Spinal cord (tissue), 10 donors: ENCODE measurements around the gene PLCH1. TPM values are rescaled to one million over a fixed set of nuclear protein-coding genes. Genes with fewer than 3 reads are reported as not detected.

Source experiments
- DNase-seq, 6 donors: peaks; one replicate each; pipeline versions ENCODE4 v3.0.0 to v3.0.0-alpha.2; 2013 to 2015; ENCODE audit warnings: low spot score in 6 of 6, low read depth in 4 of 6
- H3K27ac ChIP-seq: one replicate; pipeline ENCODE4 v1.5.1; 2013; ENCODE audit warnings: low read depth, low read length, control low read depth
- H3K27me3 ChIP-seq: one replicate; pipeline ENCODE4 v1.6.1; 2013; ENCODE audit warnings: low read length; ENCODE audit not compliant: control insufficient read depth, insufficient read depth
- H3K36me3 ChIP-seq: one replicate; pipeline ENCODE4 v1.6.1; 2013; ENCODE audit warnings: low read length; ENCODE audit not compliant: control insufficient read depth, insufficient read depth
- H3K4me1 ChIP-seq: one replicate; pipeline ENCODE4 v1.6.1; 2013; ENCODE audit warnings: low read length; ENCODE audit not compliant: control insufficient read depth, insufficient read depth
- H3K4me3 ChIP-seq: one replicate; pipeline ENCODE4 v1.5.1; 2013; ENCODE audit warnings: low read depth, low read length, control low read depth
- H3K9me3 ChIP-seq: one replicate; pipeline ENCODE4 v1.6.1; 2013; ENCODE audit warnings: low read length; ENCODE audit not compliant: control insufficient read depth, insufficient read depth
- WGBS: methylation state at CpG from one replicate; pipeline ENCODE4 v1.1.5; 2013; ENCODE audit warnings: missing lambda C conversion rate; ENCODE audit not compliant: insufficient coverage; 5-methylcytosine and 5-hydroxymethylcytosine counted together
- polyA plus RNA-seq, 2 donors: library from polyadenylated mRNA; unstranded; fragments of 120-200 nt; gene quantifications; one replicate each; pipeline ENCODE4 v1.2.1, GENCODE V29; 2013; ENCODE audit not compliant: insufficient read length in 2 of 2
- total RNA-seq, 2 donors: library from RNA; depleted of rRNA in 1 of 2; stranded (reverse); fragments of 120-200 nt in 1 of 2; fragments of >200 nt in 1 of 2; gene quantifications; one replicate each; pipeline versions ENCODE4 v1.2.3 to v1.2.4, GENCODE V29; 2013 to 2014
- donor health status: healthy.

PLCH1 gene
- total and polyA plus RNA-seq, 4 donors, result 10.2 to 20.6 (median 12.9) TPM

- Histone ChIP-seq H3K4me3 (no peak overlapping the region), H3K9me3 (no peaks in the 10 kb centered on the region), H3K4me1 (no peaks in the 10 kb centered on the region), H3K36me3 (no peaks in the 10 kb centered on the region), H3K27ac (no peak overlapping the region), H3K27me3 (no peaks in the 10 kb centered on the region)
- no peak for DNase-seq
- no CpG with 5 or more reads among the region's 2 CpGs for WGBS
Measured at GRCh38 chr3:155670335-155670734, 74.5 kb downstream of the PLCH1 start.

GRCh38 chr3:155667988-155668387 is 76.9 kb downstream of the PLCH1 start:
- WGBS, result 82% methylated on average over 2 of the region's 2 CpGs
- Histone ChIP-seq H3K27ac (no peak overlapping the region), H3K4me3 (no peak overlapping the region), H3K36me3 (no peaks in the 10 kb centered on the region), H3K4me1 (no peaks in the 10 kb centered on the region), H3K9me3 (no peaks in the 10 kb centered on the region), H3K27me3 (no peaks in the 10 kb centered on the region)
- DNase-seq, result no peak

GRCh38 chr3:155664925-155665695 is 79.8 kb downstream of the PLCH1 start:
- DNase-seq, result peak in 1 of 6 donors; percentile 31
- no peaks in the 10 kb centered on the region for H3K9me3 ChIP-seq
- no peaks in the 10 kb centered on the region for H3K27me3 ChIP-seq
- WGBS, result 53% methylated on average over 2 of the region's 4 CpGs
- H3K4me1 ChIP-seq, result no peaks in the 10 kb centered on the region
- H3K36me3 ChIP-seq, result no peaks in the 10 kb centered on the region
- H3K4me3 ChIP-seq, result no peak overlapping the region
- H3K27ac ChIP-seq, result no peak overlapping the region

GRCh38 chr3:155663467-155664212 is 81.2 kb downstream of the PLCH1 start:
- Histone ChIP-seq H3K9me3 (no peaks in the 10 kb centered on the region), H3K27me3 (no peaks in the 10 kb centered on the region), H3K36me3 (no peaks in the 10 kb centered on the region), H3K27ac (no peak overlapping the region), H3K4me3 (no peak overlapping the region), H3K4me1 (no peaks in the 10 kb centered on the region)
- 65% methylated on average over 2 of the region's 3 CpGs for WGBS
- DNase-seq, result peak in 2 of 6 donors; percentile 15 to 26

- H3K27me3 ChIP-seq, result no peaks in the 10 kb centered on the region
- H3K9me3 ChIP-seq, result no peaks in the 10 kb centered on the region
- DNase-seq, result no peak
- H3K36me3 ChIP-seq, result no peaks in the 10 kb centered on the region
- H3K4me3 ChIP-seq, result no peak overlapping the region
- H3K27ac ChIP-seq, result no peak overlapping the region
- H3K4me1 ChIP-seq, result no peaks in the 10 kb centered on the region
Measured at GRCh38 chr3:155661760-155662159, 83.1 kb downstream of the PLCH1 start.

- no peaks in the 10 kb centered on the region for H3K4me1 ChIP-seq
- H3K9me3 ChIP-seq, result no peaks in the 10 kb centered on the region
- no peaks in the 10 kb centered on the region for H3K36me3 ChIP-seq
- H3K27me3 ChIP-seq, result no peaks in the 10 kb centered on the region
- WGBS, result no CpG with 5 or more reads among the region's 1 CpG
- no peak for DNase-seq
- H3K27ac ChIP-seq, result no peak overlapping the region
- H3K4me3 ChIP-seq, result no peak overlapping the region
Measured at GRCh38 chr3:155661042-155661441, 83.8 kb downstream of the PLCH1 start.

- no peaks in the 10 kb centered on the region for H3K36me3 ChIP-seq
- 88% methylated on average over 2 of the region's 4 CpGs for WGBS
Measured at GRCh38 chr3:155658671-155659261, 86.1 kb downstream of the PLCH1 start.

GRCh38 chr3:155658006-155658405 is 86.9 kb downstream of the PLCH1 start:
- H3K9me3 ChIP-seq, result no peaks in the 10 kb centered on the region
- no peak overlapping the region for H3K4me3 ChIP-seq
- no peaks in the 10 kb centered on the region for H3K4me1 ChIP-seq
- WGBS, result 100% methylated on average over 2 of the region's 5 CpGs
- H3K27ac ChIP-seq, result no peak overlapping the region
- no peaks in the 10 kb centered on the region for H3K36me3 ChIP-seq
- no peak for DNase-seq
- H3K27me3 ChIP-seq, result no peaks in the 10 kb centered on the region

More at GRCh38 chr3:155658671-155659261, 86.1 kb downstream of the PLCH1 start:
- no peak overlapping the region for H3K4me3 ChIP-seq
- no peak overlapping the region for H3K27ac ChIP-seq
- no peaks in the 10 kb centered on the region for H3K4me1 ChIP-seq
- no peaks in the 10 kb centered on the region for H3K9me3 ChIP-seq
- DNase-seq, result peak in 1 of 6 donors; percentile 82
- H3K27me3 ChIP-seq, result no peaks in the 10 kb centered on the region

- H3K27me3 ChIP-seq, result no peaks in the 10 kb centered on the region
- WGBS, result no CpG with 5 or more reads among the region's 4 CpGs
- DNase-seq, result no peak
Measured at GRCh38 chr3:155657161-155657560, 87.7 kb downstream of the PLCH1 start.

More at GRCh38 chr3:155657161-155657560, 87.7 kb downstream of the PLCH1 start:
- H3K27ac ChIP-seq, result no peak overlapping the region
- H3K36me3 ChIP-seq, result no peaks in the 10 kb centered on the region
- no peak overlapping the region for H3K4me3 ChIP-seq
- H3K9me3 ChIP-seq, result no peaks in the 10 kb centered on the region
- no peaks in the 10 kb centered on the region for H3K4me1 ChIP-seq
